GM12873 (cell line): ENCODE data around the gene PAPOLA.

Experiments used
- TF ChIP-seq, protein P1 (sequence below): IDR thresholded peaks from 2 replicates; pipeline ENCODE4 v1.5.1; 2012; ENCODE audit warnings: low read depth, mild to moderate bottlenecking, moderate library complexity, low read length, control low read depth; ENCODE audit not compliant: insufficient read depth; ENCODE audit errors: missing control alignments

The PAPOLA gene

GRCh38 chr14:96507723-96508122, 5.5 kb downstream of the PAPOLA start:
- TF ChIP-seq, protein P1, sequence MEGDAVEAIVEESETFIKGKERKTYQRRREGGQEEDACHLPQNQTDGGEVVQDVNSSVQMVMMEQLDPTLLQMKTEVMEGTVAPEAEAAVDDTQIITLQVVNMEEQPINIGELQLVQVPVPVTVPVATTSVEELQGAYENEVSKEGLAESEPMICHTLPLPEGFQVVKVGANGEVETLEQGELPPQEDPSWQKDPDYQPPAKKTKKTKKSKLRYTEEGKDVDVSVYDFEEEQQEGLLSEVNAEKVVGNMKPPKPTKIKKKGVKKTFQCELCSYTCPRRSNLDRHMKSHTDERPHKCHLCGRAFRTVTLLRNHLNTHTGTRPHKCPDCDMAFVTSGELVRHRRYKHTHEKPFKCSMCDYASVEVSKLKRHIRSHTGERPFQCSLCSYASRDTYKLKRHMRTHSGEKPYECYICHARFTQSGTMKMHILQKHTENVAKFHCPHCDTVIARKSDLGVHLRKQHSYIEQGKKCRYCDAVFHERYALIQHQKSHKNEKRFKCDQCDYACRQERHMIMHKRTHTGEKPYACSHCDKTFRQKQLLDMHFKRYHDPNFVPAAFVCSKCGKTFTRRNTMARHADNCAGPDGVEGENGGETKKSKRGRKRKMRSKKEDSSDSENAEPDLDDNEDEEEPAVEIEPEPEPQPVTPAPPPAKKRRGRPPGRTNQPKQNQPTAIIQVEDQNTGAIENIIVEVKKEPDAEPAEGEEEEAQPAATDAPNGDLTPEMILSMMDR = no peak

DNA sequence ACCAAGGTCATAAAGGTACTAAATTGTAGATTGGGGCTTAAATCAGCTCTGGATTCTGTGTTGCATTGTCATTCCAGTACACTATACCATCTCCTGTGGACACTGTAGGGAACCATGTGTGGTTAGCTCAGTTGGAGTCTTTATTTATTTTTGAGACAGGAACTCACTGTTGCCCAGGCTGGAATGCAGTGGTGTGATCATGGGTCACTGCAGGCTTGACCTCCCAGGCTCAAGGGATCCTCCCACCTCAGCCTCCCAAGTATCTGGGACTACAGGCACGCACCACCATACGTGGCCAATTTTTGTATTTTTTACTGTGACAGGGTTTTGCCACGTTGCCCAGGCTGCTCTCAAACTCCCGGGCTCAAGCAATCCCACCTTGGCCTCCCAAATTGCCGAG, 6.7 kb downstream of the PAPOLA start:
- TF ChIP-seq, protein P1 = no peak

DNA sequence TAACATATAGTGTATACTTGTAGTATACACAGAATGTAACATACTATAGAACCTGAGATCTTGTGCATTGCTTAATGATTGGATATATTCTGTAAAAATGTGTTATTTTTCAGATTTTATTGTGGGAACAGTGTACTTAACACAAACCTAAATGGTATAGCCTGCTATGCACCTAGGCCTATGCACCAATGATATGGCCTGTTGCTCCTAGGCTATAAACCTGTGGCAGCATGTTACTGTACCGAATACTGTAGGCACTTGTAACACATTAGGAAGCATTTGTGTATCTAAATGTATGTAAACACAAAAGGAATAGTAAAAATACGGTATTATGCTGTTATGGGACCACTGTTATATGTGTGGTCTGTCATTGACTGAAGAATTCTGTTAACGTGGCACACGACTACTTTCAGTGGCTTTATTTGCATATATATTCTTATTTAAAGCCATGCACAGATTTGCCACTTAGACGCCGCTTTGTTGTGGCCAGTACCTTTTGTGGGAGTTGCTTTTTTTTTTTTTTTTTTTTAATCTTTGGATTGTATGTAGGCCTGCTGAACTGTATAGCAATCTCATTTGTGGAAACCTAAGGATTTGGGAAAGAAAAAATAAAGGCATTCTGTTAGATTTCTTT, 7.4 kb downstream of the PAPOLA start:
- TF ChIP-seq, protein P1 = no peak

DNA sequence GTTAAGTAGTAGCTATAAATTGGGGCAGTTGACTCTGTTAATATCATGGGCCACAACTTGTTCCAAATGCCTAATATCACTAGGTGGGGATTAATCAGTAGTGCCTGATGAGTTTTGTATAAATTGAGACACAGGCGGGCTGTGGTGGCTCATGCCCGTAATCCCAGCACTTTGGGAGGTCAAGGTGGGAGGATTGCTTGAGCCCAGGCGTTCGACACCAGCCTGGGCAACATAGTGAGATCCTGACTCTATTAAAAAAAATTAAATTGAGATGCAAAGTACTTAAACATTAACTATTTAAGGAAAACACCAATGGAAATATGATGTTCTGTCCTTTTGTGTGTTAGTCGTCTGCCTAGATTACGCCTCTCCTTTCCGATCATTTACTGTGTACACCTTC, 9.0 kb downstream of the PAPOLA start:
- TF ChIP-seq, protein P1 = no peak

DNA sequence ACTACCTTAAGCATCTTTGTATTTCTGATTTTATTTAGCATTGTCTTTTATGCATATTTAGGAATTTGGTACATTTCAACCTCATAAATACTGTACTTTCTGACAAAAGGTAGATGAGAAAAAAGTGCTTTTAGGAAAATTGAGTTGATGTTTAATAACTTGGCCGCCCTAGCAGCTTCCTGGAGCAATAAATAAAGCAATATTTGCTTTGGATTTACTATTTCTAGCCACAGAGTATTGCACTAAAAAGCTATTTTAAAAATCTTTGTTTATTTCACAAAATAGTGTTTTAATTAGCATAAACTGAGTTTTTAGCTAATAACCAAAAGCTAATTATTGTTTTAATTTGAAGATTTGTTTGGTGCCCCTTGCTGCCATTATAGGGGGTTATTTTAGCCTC, 9.5 kb downstream of the PAPOLA start:
- TF ChIP-seq, protein P1 = no peak

GRCh38 chr14:96512122-96512521, 9.9 kb downstream of the PAPOLA start:
- TF ChIP-seq, protein P1 = no peak

GRCh38 chr14:96512602-96513397, 10.6 kb downstream of the PAPOLA start:
- TF ChIP-seq, protein P1 = no peak
